ENCODE measurements around the gene S100A11.

- no peak for TF ChIP-seq CTCF (IDR thresholded peaks at IDR 0.05)
- peak in 1 of 2 donors; percentile 66 for TF ChIP-seq POLR2A (IDR thresholded peaks at IDR 0.05)
These were observed at the start of gene S100A11 for GRCh38 chr1:152036267-152037216.

All from lower leg skin (tissue), 3 donors.